Measurements from ENCODE around the gene STPG3.

DNA sequence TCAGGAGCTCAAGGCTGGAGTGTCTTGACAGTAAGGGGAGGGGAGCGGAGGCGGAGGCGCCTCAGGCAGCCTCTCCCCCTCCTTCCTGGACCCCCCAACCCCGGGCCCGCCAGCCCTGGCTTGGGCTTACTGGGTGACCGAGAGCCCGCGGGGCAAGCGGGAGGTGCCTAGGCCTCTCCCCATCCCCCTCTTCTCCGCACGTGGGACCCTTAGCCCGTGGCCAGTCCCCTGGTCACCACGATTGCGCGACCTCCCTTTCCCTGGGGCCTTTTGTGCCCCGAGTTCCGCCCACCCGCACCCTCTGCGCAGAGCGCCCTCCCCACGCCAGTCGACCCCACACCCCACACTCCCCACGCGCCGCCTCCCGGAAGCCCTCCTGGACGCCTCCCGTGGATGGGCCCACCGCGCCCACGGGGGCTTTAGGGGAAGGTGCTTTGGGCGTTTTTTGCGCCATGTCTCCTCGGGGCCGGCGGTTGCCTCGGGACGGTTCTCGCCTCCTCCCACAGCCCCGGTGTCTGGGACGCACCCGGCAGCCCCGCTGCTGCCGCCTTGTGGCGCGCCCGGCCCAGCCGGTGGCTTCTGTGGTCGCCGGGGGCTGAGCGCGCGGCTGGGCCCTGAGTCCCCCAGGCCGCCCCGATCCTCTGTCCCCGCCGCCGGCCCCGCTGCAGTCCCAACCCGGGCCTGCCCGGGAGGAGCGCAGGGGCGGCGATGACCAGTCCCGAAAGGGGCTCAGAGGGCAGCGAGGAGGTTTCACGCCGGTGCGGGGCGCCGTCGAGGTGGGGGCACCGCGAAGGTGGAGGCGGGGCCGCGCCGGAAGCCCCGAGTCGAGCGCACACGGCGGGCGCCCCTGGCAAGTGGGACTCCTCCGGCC lies 29.6 kb downstream of the STPG3 start:
- no peak for TF ChIP-seq CTCF (IDR thresholded peaks at IDR 0.05)
- no peak for TF ChIP-seq POLR2A (IDR thresholded peaks at IDR 0.05)
